Hepatocyte (in vitro differentiated cells): ENCODE measurements around the gene RAB4B. TPM values are rescaled to one million over a fixed set of nuclear protein-coding genes. Genes with fewer than 3 reads are reported as not detected.

ENCODE experiments used
- DNase-seq: peaks from one replicate; pipeline ENCODE4 v3.0.0-alpha.2; 2016; ENCODE audit warnings: low spot score
- H2AFZ ChIP-seq: fragments of 200-600 bp; sonication (generic); 2 replicates; pipeline ENCODE4 v1.6.0; 2016; ENCODE audit warnings: antibody characterized with exemption, mild to moderate bottlenecking
- H3K27ac ChIP-seq: fragments of 200-600 bp; sonication (generic); 2 replicates; pipeline ENCODE4 v1.5.1; 2016; ENCODE audit warnings: mild to moderate bottlenecking
- H3K27me3 ChIP-seq: fragments of 200-600 bp; sonication (generic); 2 replicates; pipeline ENCODE4 v1.6.1; 2016
- H3K36me3 ChIP-seq: fragments of 200-600 bp; sonication (generic); replicated peaks from 2 replicates; pipeline ENCODE4 v1.5.1; 2016; ENCODE audit warnings: low read depth; ENCODE audit not compliant: insufficient read depth
- H3K4me1 ChIP-seq: fragments of 200-600 bp; sonication (generic); 2 replicates; pipeline ENCODE4 v1.5.1; 2016; ENCODE audit warnings: mild to moderate bottlenecking, moderate library complexity; ENCODE audit not compliant: insufficient read depth
- H3K4me2 ChIP-seq: fragments of 200-600 bp; sonication (generic); 2 replicates; pipeline ENCODE4 v1.6.0; 2016
- H3K4me3 ChIP-seq: fragments of 200-600 bp; sonication (generic); 2 replicates; pipeline ENCODE4 v1.5.1; 2016; ENCODE audit warnings: mild to moderate bottlenecking
- H3K79me2 ChIP-seq: fragments of 200-600 bp; sonication (generic); 2 replicates; pipeline ENCODE4 v1.6.0; 2017; ENCODE audit warnings: mild to moderate bottlenecking
- H3K9me2 ChIP-seq: fragments of 200-600 bp; sonication (generic); replicated peaks from 2 replicates; pipeline ENCODE4 v1.6.0; 2017; ENCODE audit warnings: mild to moderate bottlenecking; ENCODE audit not compliant: insufficient read depth
- H3K9me3 ChIP-seq: fragments of 200-600 bp; sonication (generic); 2 replicates; pipeline ENCODE4 v1.5.1; 2016; ENCODE audit warnings: low read depth, mild to moderate bottlenecking
- H4K20me1 ChIP-seq: fragments of 200-600 bp; sonication (generic); 2 replicates; pipeline ENCODE4 v1.6.0; 2016; ENCODE audit warnings: mild to moderate bottlenecking; ENCODE audit not compliant: insufficient read depth, poor library complexity, severe bottlenecking
- CTCF ChIP-seq: fragments of 200-600 bp; sonication (generic); IDR thresholded peaks from 2 replicates; pipeline ENCODE4 v1.5.1; 2016; ENCODE audit warnings: antibody characterized with exemption, mild to moderate bottlenecking; ENCODE audit not compliant: poor library complexity
- EZH2 ChIP-seq: fragments of 200-600 bp; sonication (generic); IDR thresholded peaks from 2 replicates; pipeline ENCODE4 v1.6.1; 2016; ENCODE audit warnings: antibody characterized with exemption, mild to moderate bottlenecking, borderline replicate concordance
- EZH2phosphoT487 ChIP-seq: fragments of 200-600 bp; sonication (generic); IDR thresholded peaks from one replicate; pipeline ENCODE4 v1.6.1; 2018; ENCODE audit warnings: antibody characterized with exemption, mild to moderate bottlenecking, low read depth, moderate library complexity; ENCODE audit not compliant: unreplicated experiment, severe bottlenecking
- WGBS: methylation state at CpG from one replicate; pipeline ENCODE4 v1.1.6; 2016; ENCODE audit warnings: low lambda C conversion rate; ENCODE audit errors: missing lambda C conversion rate; 5-methylcytosine and 5-hydroxymethylcytosine counted together
- polyA plus RNA-seq: library from polyadenylated mRNA; unstranded; fragments of >200 nt; fragmentation: Nextera tagmentation; extraction: Ambion mirVana; gene quantifications from 2 replicates; pipeline ENCODE4 v1.2.1, GENCODE V29; 2016
- total RNA-seq: library from RNA; depleted of rRNA; stranded (reverse); fragments of >200 nt; gene quantifications from 2 replicates; pipeline ENCODE4 v1.2.3, GENCODE V29; 2014

The RAB4B gene
- total and polyA plus RNA-seq, 2 experiments from 2014 or later, result 20.2 to 49.3 TPM

- Histone ChIP-seq H4K20me1 (peaks cover 5% of the 10 kb centered on the region), H3K36me3 (no peaks in the 10 kb centered on the region)
Observed at GRCh38 chr19:40758491-40758890, 19.6 kb upstream of the RAB4B start.

GRCh38 chr19:40759352-40759751 is 18.7 kb upstream of the RAB4B start:
- Histone ChIP-seq H3K4me2 (no peak overlapping the region), H3K9me3 (no peaks in the 10 kb centered on the region), H3K4me1 (peaks cover 13% of the 10 kb centered on the region), H3K36me3 (peaks cover 3% of the 10 kb centered on the region), H3K79me2 (peaks cover 48% of the 10 kb centered on the region), H3K27ac (no peak overlapping the region), H4K20me1 (peaks cover 5% of the 10 kb centered on the region), H3K4me3 (no peak overlapping the region), H3K9me2 (no peaks in the 10 kb centered on the region), H2AFZ (no peak overlapping the region), H3K27me3 (no peaks in the 10 kb centered on the region)
- WGBS, result 96% methylated on average over 13 of the region's 13 CpGs
- no peak for TF ChIP-seq EZH2
- TF ChIP-seq EZH2phosphoT487, result no peak
- no peak for TF ChIP-seq CTCF
- DNase-seq, result no peak

More at GRCh38 chr19:40758491-40758890, 19.6 kb upstream of the RAB4B start:
- H3K4me2 ChIP-seq, result no peak overlapping the region
- H3K9me3 ChIP-seq, result no peaks in the 10 kb centered on the region
- TF ChIP-seq EZH2 (no peak), CTCF (no peak), EZH2phosphoT487 (no peak)
- peaks cover 21% of the 10 kb centered on the region for H3K4me1 ChIP-seq
- no peak for DNase-seq
- peaks cover 57% of the 10 kb centered on the region for H3K79me2 ChIP-seq
- H3K27me3 ChIP-seq, result no peaks in the 10 kb centered on the region
- no peak overlapping the region for H2AFZ ChIP-seq
- H3K4me3 ChIP-seq, result no peak overlapping the region
- no peaks in the 10 kb centered on the region for H3K9me2 ChIP-seq
- no peak overlapping the region for H3K27ac ChIP-seq
- 96% methylated on average over 3 of the region's 3 CpGs for WGBS

- no peak overlapping the region for H3K4me2 ChIP-seq
- H3K79me2 ChIP-seq, result peaks cover 14% of the 10 kb centered on the region
- no peaks in the 10 kb centered on the region for H3K4me1 ChIP-seq
- H2AFZ ChIP-seq, result no peak overlapping the region
- no peaks in the 10 kb centered on the region for H3K9me2 ChIP-seq
- 98% methylated on average over 17 of the region's 17 CpGs for WGBS
- peaks cover 3% of the 10 kb centered on the region for H3K36me3 ChIP-seq
- no peak for DNase-seq
- no peaks in the 10 kb centered on the region for H3K9me3 ChIP-seq
- TF ChIP-seq CTCF (no peak), EZH2 (no peak), EZH2phosphoT487 (no peak)
- no peak overlapping the region for H3K27ac ChIP-seq
- H4K20me1 ChIP-seq, result peaks cover 3% of the 10 kb centered on the region
- no peak overlapping the region for H3K4me3 ChIP-seq
- no peaks in the 10 kb centered on the region for H3K27me3 ChIP-seq
Observed at GRCh38 chr19:40762754-40763470, 15.1 kb upstream of the RAB4B start.
